Stimulated activated naive CD8-positive, alpha-beta T cell treated with anti-CD3 and anti-CD28 coated beads, Interleukin-15, Interleukin-2, amounts not matched to agents 100 U/mL and 50 U/mL, for 24 hours (primary cell): ENCODE results near the gene LGR4.

Experiments
- ATAC-seq: fragments of 150-1000 bp; cut with Tn5 transposase; one replicate; pipeline ENCODE4 v1.10.0; 2021
- DNase-seq: peaks from one replicate; pipeline ENCODE4 v3.0.0; 2021

LGR4 gene

DNA sequence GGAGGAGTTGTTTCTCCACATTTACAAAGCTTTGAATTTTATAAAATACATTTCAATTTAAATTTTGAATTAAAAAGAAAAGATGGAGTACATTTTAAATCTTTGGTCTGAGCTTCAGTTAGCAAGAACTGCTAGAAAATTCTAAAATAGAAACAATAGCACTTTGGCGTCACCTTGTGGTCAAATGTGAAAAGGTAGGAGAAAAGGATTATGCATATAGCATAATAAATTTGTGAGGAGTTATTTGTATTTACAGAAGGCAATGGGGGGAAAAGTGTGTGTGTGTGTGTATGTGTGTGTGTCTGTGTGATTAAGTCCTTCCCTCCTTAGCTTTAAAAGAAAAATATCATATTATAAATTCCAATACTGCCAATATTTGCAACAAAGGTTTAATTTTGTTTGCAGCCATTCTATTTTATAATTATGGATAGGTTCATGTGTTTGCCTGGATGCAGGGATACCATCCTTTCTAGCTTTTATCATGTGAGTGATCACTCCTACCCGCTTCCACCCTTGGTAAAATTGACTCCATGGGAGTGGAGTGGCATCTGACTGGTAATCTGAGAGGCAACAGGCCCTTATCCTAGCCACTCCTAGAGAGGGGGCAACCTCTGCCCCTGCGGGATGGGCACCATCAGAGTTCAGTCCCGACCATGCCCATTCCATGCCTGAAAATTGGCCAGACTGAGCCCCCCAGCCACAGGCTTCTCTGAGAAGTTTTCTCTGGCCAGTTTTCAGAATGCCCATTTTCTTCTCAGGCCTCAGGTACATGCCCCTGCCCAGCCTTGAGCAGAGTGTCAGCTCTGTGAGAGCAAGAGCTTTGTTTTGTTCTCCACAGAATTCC, 13.6 kb upstream of the LGR4 start:
- DNase-seq = peak; percentile 15
- no peak for ATAC-seq

DNA sequence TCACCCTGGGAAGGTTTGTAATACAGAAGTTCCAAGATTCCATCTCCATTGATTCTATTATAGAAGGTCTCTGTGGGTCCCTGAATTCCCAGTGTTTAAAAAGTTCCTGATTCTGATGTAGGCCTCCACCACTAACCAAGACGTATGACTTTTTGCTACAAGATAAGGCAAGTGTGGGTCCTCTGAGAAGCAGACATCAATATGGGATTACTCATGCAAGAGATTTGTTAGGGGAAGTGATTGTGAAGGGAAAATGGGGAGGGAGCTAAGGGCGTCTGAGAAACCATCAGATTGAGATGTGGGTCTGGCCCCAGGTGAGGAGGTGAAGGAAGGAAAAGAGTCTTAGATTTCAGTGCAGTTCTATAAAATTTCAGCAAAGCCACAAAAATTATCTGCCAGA, 10.2 kb upstream of the LGR4 start:
- ATAC-seq (no peak), DNase-seq (no peak)

DNA sequence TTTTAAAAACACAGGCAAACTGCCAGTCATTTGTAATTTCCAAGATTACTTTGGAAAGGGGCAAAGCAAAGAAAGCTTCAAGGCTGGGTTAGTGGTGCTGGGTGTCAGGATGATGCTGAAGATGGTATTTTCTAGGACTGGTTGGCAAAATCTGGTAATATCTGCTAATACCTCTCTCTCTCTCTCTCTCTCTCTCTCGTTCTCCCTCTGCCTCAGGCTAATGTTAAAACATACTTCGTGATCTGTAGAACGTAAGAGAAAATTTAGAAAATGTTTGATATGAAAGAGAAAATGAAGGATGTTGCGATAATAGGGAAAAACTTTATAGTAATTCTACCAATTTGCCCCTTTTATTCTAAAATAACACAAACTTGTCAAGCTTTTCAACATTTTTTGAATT, 9.4 kb upstream of the LGR4 start:
- DNase-seq = no peak
- no peak for ATAC-seq

DNA sequence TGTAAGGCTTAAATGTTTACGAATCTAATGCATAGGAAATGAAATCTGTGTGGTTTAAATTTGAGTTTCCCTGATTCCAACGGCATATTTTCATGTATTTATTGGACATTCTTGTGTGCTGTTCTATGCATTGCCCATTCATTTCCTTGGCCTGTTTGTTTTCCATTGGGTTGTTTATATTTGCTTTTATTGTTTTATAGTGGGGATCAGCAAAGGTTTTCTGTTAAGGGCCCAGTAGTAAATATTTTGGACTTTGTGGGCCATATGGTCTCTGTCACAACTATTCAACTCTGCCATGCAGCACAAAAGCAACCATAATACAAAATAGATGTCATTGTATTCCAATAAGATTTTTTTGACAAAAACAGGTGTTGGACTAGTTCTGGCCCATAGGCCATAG, 5.2 kb upstream of the LGR4 start:
- no peak for DNase-seq
- no peak for ATAC-seq

DNA sequence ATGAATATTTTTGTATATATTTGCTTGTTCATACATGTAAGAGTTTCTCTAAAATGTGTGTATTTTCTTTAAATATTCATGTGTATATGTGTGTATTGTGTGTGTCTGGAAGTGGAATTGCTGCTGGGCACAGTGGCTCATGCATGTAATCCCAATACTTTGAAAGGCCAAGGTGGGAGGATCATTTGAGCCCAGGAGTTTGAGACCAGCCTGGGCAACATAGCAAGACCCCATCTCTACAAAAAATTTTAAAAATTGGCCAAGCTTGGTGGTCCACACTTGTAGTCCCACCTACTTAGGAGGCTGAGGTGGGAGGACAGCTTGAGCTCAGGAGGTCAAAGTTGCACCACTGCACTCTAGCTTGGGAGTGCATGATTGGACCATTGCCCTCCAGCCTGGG, 4.7 kb upstream of the LGR4 start:
- DNase-seq = no peak
- ATAC-seq = no peak

DNA sequence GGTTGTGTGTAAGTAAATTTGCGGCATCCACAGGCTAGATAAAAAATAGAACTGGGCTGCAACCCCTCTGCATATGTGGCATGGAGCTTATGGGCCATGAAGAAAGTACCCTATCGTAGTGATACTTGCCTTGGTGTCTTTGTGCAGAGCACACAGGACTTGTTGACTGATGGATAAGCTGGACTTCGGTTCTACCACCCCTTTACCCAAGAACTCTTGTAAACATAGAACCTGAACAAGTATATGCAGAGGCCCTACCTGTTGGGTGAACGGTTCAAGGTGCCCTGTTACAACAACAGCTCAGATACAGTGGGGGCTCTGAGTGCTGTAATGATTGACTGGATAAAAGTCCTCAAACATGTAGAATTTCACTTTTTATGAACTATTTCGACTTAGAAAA, 3.0 kb upstream of the LGR4 start:
- DNase-seq (no peak), ATAC-seq (no peak)

DNA sequence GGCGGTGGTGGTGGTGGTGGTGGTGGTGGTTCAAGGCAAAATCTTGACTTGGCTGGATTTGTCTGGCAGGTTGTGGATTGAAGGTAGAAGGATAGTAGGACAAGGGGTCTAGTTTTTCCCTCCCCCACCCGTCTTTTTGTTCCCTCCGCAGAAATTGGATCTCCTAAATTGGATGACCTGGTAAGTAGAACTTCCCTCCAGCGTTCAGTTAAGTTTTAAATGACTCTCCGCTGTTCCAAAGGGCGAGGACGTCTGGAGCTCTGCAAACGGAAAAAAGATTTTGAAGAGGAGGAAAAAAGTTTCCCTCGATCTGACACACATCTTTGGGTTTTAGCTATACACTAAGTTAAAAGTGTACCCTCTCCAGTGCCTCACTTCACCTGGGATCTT, 422 bp upstream of the LGR4 start:
- ATAC-seq (no peak), DNase-seq (no peak)

DNA sequence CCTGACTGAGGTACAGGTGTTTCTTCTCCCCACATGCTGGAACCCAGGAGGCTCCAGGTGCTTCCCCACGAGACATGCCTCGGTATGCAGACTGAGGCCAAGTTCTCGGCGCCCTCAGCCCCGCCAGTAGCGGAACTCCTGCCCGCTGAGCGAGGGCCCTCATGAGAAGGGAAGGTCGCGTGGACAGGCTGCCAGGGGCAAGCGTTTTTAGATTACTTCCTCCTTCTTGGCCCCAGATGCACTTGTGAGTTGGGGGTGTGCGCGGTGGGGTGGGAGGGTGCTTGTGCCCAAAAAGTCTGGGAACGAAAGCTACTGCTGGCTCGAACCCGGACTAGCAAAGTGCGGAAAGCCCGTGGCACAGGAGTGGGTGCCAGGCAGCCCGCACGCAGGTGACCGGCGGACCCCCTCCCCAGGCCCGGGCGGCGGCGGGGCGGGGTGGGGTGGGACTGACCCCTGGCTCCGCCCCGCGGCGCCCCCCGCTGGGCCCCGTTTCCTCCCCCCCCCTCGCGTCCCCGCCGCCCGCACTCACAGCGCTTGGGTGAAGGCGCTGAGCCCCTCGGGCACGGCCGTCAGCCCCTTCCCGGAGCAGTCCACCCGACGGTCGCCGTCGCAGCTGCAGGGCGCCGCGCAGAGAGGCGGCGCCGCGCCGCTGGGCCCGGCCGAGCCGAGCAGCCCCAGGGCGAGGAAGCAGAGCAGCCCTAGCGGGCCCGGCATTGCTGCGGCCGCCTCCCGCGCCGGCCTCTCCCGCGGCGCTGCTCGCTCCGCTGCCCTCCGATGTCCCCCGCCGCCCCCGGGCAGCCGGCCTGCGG, 797 bp downstream of the LGR4 start:
- DNase-seq (peak; percentile 12), ATAC-seq (peak; percentile 62)

DNA sequence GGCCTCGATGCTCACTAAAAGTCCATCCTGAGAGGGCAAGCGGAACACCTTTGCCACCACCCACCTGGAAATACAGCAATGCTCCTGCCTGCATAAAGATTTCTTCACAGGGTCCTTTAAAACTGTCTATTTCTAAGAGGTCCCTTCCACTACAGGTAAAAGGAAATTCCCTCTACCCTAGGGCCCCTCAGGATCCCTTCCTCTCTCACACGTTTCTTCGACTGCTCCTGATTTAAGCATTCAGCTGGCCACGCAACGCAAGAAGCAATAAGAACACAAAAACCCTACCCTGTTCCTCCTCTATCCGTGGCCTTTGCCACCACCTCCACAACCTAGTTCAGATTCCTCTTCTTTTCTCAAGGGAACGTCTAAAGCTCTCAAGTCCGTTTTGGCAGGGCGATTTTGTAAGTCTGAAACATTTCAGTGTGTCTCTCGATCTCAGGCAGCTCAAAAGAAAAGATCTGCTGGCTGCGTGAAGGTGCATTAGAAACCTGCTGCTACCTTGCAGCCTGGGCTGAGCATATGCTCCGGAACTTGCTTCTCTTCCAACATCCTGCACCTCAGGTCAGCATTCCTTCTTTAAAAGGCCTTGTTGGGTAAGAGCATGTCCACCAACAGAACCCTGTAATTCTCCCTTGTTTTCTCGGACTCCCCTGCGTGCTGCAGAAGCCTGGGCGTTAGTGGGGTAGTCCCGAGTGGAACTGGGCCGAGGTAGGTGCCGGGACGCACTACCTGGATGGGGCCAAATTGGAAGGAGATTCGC, 1.6 kb downstream of the LGR4 start:
- DNase-seq (no peak), ATAC-seq (no peak)

DNA sequence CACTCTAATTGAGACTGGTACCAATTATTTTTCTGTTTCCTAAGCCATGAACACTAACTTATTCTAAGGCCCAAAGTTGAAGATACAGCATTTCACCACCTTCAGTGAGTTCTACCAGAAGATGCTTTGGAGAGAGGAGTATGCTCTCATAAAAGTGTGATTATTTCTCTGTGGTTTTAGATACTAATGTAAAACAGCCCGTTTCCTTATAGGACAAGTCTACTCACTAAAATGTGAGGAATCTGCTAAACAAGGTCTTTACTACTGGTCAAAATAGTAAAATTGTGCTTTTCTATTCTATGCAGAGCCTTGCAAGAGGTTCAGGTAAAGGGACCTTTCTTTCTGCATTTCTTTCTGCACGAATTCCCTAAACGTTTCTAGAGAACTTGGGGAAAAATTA, 2.4 kb downstream of the LGR4 start:
- ATAC-seq (no peak), DNase-seq (no peak)

DNA sequence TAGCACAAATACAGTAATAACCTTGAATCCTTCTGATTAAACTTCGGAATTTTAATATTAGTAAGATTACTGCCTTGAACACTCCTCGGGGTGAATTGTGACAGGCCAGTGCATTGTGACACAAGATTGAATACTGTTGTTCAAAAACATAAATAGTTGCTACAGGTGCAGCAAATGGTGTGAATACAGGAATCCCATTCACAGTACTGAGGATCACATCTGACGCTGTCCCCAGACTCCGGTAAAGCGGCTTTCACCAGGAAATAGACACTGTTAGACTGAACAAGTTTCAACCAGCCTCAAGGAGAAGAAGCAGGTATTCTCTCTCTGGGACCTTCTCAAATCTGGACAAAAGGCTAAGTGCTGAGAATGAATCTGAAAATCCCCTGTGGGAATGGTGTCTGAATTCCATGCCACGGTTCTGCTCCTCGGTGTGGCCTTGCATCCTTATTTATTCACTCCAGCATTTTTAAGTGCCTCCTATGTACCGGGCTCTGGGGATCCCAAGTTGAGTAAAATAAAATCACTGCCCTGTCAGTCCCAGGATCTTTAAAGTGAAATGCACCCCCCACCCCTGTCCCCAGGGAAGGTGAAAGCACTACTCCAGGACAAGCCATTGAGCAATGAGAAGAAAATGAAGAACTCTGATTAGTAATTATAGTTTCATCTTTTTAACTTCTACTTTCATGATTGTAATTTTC, 3.4 kb downstream of the LGR4 start:
- ATAC-seq (no peak), DNase-seq (no peak)

DNA sequence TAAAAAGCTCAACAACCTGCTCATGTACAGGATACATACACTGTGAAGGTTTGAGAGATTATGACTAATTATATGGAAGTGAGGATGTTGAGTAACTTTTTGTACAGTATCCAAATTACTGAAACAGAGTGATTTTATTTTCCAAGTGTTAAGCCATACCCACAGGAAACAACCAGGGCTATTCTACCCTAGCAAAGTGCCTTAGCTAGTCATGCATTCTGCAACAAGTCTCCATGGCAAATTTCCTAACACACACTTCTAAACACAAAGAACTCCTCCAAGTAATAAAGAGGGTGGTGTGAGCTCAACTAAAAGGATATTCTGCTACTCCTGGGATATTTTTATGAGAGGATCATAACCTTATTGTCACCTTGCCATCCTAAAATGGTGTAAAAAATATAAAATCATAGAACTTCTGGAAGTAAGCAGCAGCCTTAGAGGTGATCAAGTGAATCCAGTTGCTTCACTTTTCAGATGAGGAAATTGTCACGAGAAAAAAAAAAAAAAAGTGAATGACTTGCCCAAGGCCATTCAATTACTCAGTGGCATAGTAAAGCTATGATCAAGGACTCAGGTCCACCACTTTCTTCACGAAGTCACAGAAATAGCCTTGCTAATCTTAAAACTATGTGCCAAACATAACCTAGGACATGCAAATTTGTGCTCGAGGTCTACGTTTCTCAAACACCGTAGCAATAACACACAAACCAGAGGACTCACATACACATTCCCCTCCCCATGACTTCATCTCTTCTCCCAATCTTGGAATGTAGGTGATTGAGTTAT, 4.2 kb downstream of the LGR4 start:
- ATAC-seq = no peak

DNA sequence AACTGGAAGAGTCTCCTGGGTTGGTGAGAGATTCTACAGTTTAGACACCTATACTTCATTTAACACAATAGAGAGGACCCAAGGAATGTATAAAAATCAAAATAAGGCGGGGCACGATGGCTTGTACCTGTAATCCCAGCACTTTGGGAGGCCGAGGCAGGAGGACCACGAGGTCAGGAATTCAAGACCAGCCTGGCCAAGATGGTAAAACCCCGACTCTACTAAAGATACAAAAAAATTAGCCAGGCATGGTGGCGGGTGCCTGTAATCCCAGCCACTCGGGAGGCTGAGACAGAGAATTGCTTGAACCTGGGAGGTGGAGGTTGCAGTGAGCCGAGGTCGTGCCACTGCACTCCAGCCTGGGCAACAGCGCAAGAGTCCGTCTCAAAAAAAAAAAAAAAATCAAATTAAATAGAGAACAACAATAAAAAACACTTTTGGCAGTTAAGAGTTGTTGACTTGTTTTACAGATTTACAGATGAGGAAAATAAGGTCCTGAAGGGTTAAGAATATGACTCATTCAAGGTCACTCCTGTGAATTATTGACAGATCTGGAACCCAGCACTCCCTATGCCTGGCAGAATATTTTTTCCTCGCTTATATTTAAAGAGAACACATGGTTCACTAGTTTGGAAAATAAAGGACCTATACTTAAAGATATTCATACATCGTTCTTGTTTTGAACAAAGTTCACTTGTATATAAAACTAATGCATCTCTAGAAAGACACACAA, 5.2 kb downstream of the LGR4 start:
- ATAC-seq = no peak
- no peak for DNase-seq

More for the DNA sequence above, 4.2 kb downstream of the LGR4 start:
- DNase-seq = no peak

DNA sequence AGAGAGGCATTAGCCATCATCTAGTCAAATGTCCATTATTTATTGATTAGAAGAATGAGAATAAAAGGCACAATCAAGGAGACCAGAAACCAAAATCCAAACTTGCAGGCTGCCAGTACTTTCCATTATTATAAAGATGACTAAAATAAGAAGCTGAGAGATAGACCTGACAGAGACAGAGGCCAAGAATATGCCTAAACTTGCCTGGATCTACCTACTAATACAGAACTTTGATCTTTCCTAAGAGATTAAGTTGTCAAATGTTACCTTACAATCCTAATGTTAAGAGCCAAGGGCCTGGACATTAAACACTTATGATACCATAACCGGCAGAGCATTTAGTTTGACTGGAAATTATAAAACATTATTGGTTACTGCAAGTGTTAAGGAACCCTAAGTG, 6.2 kb downstream of the LGR4 start:
- DNase-seq (no peak), ATAC-seq (no peak)

DNA sequence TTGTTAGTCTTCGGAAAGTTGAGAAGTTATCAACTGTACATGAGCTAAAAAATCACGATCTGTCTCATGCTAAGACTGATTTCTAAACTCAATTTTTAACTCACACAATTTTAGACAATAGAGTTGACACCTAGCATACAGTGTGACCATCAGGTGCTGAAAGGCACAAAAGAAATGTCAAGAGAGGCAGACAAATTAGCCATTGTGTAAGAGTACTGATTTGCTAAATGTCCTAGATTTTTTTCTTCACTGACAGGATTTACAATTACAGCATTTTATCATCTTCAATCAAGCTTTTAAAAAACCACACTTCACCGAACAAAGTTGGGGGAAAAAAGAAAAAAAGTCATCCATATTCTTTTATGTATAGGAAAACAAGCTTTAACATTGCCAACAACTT, 7.0 kb downstream of the LGR4 start:
- ATAC-seq = no peak
- DNase-seq = no peak

DNA sequence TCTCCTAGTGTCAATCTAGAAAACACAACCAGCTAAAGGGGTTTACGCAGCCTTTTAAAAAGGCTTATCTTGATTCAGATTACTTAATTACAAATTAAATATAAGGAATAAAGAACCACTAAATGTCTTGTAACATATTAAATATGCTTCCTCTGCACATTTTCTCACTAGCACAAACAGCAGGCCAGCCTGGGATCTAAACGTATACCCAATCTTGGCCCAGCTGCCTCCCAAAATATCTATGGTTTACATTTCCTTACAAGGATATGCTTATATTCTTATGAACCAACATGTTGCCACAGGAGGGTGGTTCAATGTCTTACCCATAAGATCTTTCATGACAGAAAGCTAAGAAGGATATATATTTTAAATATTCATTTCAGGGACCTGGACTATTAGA, 7.7 kb downstream of the LGR4 start:
- DNase-seq (no peak), ATAC-seq (no peak)

DNA sequence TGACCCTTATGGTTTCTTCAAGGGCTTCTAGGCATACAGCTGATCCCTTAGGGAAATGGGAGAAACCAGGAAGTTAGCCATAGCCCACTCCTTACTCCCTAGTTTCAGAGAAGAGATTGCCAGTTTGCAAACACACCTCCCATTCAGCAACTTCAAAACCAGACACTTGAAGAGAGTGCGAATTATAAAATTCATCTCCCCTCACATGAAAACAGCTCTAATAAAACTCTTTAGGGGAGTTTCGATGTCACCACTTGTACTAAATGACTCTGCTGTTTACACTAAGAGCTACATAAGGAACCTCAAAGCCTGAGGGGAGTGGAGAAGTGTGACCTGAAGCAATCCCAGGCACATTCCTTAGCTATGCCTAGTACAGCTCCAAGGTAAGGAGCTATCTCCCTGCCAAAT, 8.3 kb downstream of the LGR4 start:
- ATAC-seq = no peak
- no peak for DNase-seq

DNA sequence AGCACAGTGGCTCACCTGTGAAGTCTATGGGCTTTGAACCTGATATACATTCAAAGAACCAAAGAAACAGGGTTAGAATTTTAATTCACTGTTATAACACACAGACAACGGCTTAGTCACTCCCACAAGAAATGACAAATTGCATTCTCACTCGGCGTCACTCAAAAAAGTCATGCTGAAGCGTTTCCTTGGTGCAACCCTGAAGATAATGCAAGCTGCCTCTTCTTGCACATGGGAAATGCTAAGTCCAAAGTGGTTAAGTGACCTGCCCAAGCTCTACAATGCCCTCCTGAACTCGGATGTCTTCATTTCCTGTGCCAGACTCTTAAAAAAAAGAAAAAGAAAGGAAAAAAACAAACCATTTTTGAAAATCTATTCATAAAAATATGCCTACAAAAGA, 10.0 kb downstream of the LGR4 start:
- DNase-seq (no peak), ATAC-seq (no peak)

DNA sequence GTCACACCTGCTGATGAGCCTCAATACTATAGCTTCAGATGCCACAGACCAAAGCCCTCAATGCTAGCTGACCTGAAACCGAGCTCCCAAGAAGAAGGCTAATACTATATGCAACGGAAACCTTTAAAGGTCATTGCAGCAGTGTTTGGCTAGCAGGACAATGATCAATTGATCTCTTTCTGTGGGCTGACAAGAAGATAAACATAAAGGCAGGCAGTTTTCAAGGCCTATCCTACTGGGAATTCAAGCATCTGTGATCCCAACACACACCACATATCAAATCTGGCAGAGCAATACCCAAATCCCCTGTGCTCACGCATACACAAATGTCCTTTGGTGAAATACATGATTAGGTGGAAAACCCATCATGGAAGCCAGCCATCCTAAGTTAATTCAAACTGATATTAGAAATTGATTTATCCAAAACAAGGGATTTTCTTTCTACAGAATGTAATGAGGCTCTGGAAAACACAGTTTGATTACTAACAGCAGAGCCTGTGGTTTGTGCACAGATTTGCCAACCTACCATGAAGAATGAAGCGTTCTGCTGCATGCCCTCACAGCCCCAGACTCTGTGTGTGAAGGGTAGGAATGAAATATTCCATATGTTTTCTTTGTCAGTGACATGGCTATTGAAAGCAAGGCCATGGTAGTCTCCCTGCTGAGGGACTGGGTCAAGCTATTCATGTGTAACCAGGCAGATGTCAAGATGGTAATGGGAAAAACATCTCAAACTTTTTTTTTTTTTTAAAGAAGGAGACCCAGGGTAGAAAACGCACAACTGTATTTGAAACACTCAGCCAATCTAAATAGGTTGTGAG, 12.2 kb downstream of the LGR4 start:
- ATAC-seq = no peak

DNA sequence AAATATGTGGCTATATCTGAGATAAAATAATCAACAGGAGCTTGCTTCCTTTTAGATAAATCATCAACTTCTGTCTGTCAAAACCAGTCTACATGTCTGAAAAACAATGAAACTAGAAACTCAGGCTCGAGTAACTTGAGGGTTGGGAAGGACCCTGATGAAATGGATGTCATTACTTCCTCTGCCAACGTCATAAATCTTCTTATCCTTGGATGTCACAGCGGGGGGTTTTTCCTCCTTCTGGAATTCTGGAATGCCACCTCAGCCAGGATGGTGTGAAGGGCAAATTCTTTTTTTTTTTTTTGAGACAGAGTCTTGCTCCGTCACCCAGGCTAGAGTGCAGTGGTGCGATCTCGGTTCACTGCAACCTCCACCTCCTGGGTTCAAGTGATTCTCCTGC, 13.4 kb downstream of the LGR4 start:
- DNase-seq = no peak
- no peak for ATAC-seq

More for the DNA sequence above, 12.2 kb downstream of the LGR4 start:
- no peak for DNase-seq
